ENCODE measurements around the gene PANK4. TPM values are rescaled to one million over a fixed set of nuclear protein-coding genes. Genes with fewer than 3 reads are reported as not detected.

PANK4 gene
- total RNA-seq, 1 experiment from 2014 or later = 27.0 TPM

GRCh38 chr1:2493691-2494322 lies 32.6 kb downstream of the PANK4 start:
- H3K27me3 ChIP-seq (replicated peaks; ENCODE audit: control insufficient read depth, insufficient read depth, low read length) = no peaks in the 10 kb centered on the region
- intact Hi-C loops (cut with micrococcal nuclease; ENCODE audit: unreplicated experiment) = no loop called here

GRCh38 chr1:2493218-2493617 lies 33.2 kb downstream of the PANK4 start:
- H3K27ac Mint-ChIP-seq (ENCODE audit: unreplicated experiment) = no peak overlapping the region
- no peaks in the 10 kb centered on the region for H3K27me3 ChIP-seq (replicated peaks; ENCODE audit: control insufficient read depth, insufficient read depth, low read length)
- H3K4me1 Mint-ChIP-seq (ENCODE audit: low read depth, unreplicated experiment) = peaks cover 7% of the 10 kb centered on the region
- no peaks in the 10 kb centered on the region for H3K36me3 Mint-ChIP-seq (ENCODE audit: insufficient read depth, unreplicated experiment)
- no peaks in the 10 kb centered on the region for H3K27me3 Mint-ChIP-seq (ENCODE audit: insufficient read depth, unreplicated experiment)
- H3K4me1 ChIP-seq = peaks cover 12% of the 10 kb centered on the region
- TF ChIP-seq CTCF (IDR thresholded peaks at IDR 0.05; ENCODE audit: insufficient read depth in 1 of 2, low read depth in 1 of 2, low read length in 1 of 2, severe bottlenecking in 1 of 2, unreplicated experiment in 1 of 2) = no peak
- CTCF ChIA-PET = no interaction called here
- DNase-seq = no peak
- no peaks in the 10 kb centered on the region for H3K9me3 Mint-ChIP-seq (ENCODE audit: unreplicated experiment)
- intact Hi-C loops (cut with micrococcal nuclease; ENCODE audit: unreplicated experiment) = no loop called here
- no peaks in the 10 kb centered on the region; the same call in 1 of the 2 replicates for H3K9me3 ChIP-seq
- no peaks in the 10 kb centered on the region for H3K36me3 ChIP-seq (ENCODE audit: control insufficient read depth, insufficient read depth, low read length)
- POLR2A ChIA-PET = no interaction called here
- no TSS peak for BruUV-seq (replicated peaks)
- no peak overlapping the region for H3K4me3 ChIP-seq (ENCODE audit: low read depth, low read length)
- H3K4me3 Mint-ChIP-seq (ENCODE audit: unreplicated experiment) = no peak overlapping the region

More at GRCh38 chr1:2493691-2494322, 32.6 kb downstream of the PANK4 start:
- POLR2A ChIA-PET = no interaction called here
- no peaks in the 10 kb centered on the region for H3K36me3 ChIP-seq (ENCODE audit: control insufficient read depth, insufficient read depth, low read length)
- DNase-seq = no peak
- H3K4me3 ChIP-seq (ENCODE audit: low read depth, low read length) = no peak overlapping the region
- Mint-ChIP-seq H3K27me3 (ENCODE audit: insufficient read depth, unreplicated experiment) (no peaks in the 10 kb centered on the region), H3K4me1 (ENCODE audit: low read depth, unreplicated experiment) (peaks cover 7% of the 10 kb centered on the region), H3K36me3 (ENCODE audit: insufficient read depth, unreplicated experiment) (no peaks in the 10 kb centered on the region), H3K27ac (ENCODE audit: unreplicated experiment) (peak overlapping the region; percentile 72), H3K9me3 (ENCODE audit: unreplicated experiment) (no peaks in the 10 kb centered on the region), H3K4me3 (ENCODE audit: unreplicated experiment) (no peak overlapping the region)
- H3K9me3 ChIP-seq = no peaks in the 10 kb centered on the region
- TF ChIP-seq CTCF (IDR thresholded peaks at IDR 0.05; ENCODE audit: insufficient read depth in 1 of 2, low read depth in 1 of 2, low read length in 1 of 2, severe bottlenecking in 1 of 2, unreplicated experiment in 1 of 2) = no peak
- peaks cover 12% of the 10 kb centered on the region for H3K4me1 ChIP-seq
- no TSS peak for BruUV-seq (replicated peaks)
- CTCF ChIA-PET = no interaction called here

- H3K27me3 ChIP-seq (replicated peaks; ENCODE audit: control insufficient read depth, insufficient read depth, low read length) = no peaks in the 10 kb centered on the region
- no TSS peak for BruUV-seq (replicated peaks)
- no peak overlapping the region for H3K4me3 ChIP-seq (ENCODE audit: low read depth, low read length)
- DNase-seq = no peak
- H3K9me3 ChIP-seq = no peaks in the 10 kb centered on the region; the same call in 1 of the 2 replicates
- no peaks in the 10 kb centered on the region for H3K36me3 Mint-ChIP-seq (ENCODE audit: insufficient read depth, unreplicated experiment)
- CTCF ChIA-PET = no interaction called here
- intact Hi-C loops (cut with micrococcal nuclease; ENCODE audit: unreplicated experiment) = no loop called here
- no peaks in the 10 kb centered on the region for H3K9me3 Mint-ChIP-seq (ENCODE audit: unreplicated experiment)
- peaks cover 12% of the 10 kb centered on the region for H3K4me1 ChIP-seq
- POLR2A ChIA-PET = no interaction called here
- no peak overlapping the region for H3K27ac Mint-ChIP-seq (ENCODE audit: unreplicated experiment)
- no peaks in the 10 kb centered on the region for H3K36me3 ChIP-seq (ENCODE audit: control insufficient read depth, insufficient read depth, low read length)
- no peaks in the 10 kb centered on the region for H3K27me3 Mint-ChIP-seq (ENCODE audit: insufficient read depth, unreplicated experiment)
- TF ChIP-seq CTCF (IDR thresholded peaks at IDR 0.05; ENCODE audit: insufficient read depth in 1 of 2, low read depth in 1 of 2, low read length in 1 of 2, severe bottlenecking in 1 of 2, unreplicated experiment in 1 of 2) = no peak
- H3K4me3 Mint-ChIP-seq (ENCODE audit: unreplicated experiment) = no peak overlapping the region
- peaks cover 7% of the 10 kb centered on the region for H3K4me1 Mint-ChIP-seq (ENCODE audit: low read depth, unreplicated experiment)
Measured at GRCh38 chr1:2492091-2492490, 34.3 kb downstream of the PANK4 start.
